WI38 (cell line): ENCODE measurements around the gene LDAH.

Experiments
- H3K4me3 ChIP-seq: 2 replicates; pipeline ENCODE4 v1.5.1; 2011; ENCODE audit warnings: low read depth, mild to moderate bottlenecking, control low read depth, low read length
- TF ChIP-seq, protein P1 (sequence below): IDR thresholded peaks from 2 replicates; pipeline ENCODE4 v1.5.1; 2012; ENCODE audit warnings: low read depth, mild to moderate bottlenecking, control low read depth, low read length

The LDAH gene

DNA sequence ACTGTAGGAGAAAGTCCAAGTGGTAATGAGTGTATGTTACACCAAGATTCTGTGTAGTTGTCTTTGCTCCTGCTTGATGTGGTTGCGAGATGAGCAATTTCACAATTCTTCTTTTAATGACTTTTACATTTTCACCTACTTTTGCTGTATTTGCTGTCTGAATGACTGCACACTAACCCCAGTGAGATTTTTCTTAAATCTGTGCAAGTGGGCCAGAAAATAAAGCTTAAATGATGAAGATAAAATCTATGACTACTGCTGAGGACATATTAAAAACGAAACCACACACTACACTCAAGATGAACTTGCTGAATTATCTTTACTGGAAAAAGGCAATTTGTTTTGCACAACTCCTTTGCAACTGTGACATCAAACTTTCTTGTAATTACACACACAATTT, 4.1 kb downstream of the LDAH start:
- H3K4me3 ChIP-seq, result no peak overlapping the region
- TF ChIP-seq, protein P1, sequence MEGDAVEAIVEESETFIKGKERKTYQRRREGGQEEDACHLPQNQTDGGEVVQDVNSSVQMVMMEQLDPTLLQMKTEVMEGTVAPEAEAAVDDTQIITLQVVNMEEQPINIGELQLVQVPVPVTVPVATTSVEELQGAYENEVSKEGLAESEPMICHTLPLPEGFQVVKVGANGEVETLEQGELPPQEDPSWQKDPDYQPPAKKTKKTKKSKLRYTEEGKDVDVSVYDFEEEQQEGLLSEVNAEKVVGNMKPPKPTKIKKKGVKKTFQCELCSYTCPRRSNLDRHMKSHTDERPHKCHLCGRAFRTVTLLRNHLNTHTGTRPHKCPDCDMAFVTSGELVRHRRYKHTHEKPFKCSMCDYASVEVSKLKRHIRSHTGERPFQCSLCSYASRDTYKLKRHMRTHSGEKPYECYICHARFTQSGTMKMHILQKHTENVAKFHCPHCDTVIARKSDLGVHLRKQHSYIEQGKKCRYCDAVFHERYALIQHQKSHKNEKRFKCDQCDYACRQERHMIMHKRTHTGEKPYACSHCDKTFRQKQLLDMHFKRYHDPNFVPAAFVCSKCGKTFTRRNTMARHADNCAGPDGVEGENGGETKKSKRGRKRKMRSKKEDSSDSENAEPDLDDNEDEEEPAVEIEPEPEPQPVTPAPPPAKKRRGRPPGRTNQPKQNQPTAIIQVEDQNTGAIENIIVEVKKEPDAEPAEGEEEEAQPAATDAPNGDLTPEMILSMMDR, result no peak

DNA sequence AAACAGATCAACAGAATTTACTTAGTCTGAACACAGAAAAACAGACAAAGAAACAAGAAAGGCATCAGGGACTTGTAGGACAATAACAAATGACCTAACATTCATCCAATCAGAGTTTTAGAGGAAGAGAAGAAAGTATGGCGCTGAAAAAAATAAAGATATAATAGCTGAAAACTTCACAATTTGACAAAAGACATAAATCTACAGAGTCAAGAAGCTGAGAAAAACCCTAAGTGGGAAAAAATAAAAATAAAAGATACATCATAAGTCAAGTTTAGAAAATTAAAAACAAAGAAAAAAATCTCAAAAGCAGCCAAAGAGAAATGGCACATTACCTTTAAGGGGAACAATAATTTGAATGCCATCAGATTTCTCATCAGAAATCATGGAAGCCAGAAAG, 7.7 kb downstream of the LDAH start:
- TF ChIP-seq, protein P1, result no peak
- H3K4me3 ChIP-seq, result no peak overlapping the region

DNA sequence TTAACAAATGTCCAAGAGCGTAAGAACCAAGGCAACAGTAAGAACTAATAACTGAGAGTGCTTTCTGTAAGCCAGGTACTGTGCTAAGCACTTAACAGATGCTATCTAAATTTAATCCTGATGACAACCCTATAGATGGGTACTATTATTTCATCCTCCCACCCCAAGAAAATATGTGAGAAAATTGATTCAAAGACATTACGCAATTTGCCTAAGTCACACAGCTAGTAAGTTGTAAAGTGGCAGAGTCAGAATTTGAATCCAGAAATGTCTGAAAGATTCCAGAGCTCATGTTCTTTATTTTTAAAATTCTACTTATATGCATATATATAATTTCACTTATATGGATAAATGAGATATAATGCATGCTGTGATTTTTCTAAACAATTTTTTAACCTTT, 10.1 kb downstream of the LDAH start:
- H3K4me3 ChIP-seq, result no peak overlapping the region
- TF ChIP-seq, protein P1, result no peak

DNA sequence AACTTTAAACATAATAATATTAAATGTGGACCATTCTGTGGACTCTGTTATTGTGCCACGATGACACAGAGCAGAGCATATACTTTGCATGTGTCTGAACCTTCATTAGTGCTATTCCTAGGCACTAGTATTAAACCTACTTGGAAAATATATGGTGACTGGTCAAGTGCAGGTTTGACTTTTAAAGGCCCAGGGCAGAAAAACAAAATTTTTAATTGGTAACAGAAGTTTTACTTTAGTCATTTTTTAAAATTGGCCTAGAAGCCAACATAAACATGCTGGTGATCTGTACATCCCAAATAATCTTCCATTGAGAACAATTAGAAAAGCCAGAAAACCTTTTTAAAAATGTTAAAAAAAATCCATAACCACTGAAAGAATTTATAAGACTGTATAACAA, 16.6 kb downstream of the LDAH start:
- TF ChIP-seq, protein P1, result no peak
- H3K4me3 ChIP-seq, result no peak overlapping the region

- TF ChIP-seq, protein P1, result no peak
- no peak overlapping the region for H3K4me3 ChIP-seq
Measured at GRCh38 chr2:20803974-20804373, 18.9 kb downstream of the LDAH start.

DNA sequence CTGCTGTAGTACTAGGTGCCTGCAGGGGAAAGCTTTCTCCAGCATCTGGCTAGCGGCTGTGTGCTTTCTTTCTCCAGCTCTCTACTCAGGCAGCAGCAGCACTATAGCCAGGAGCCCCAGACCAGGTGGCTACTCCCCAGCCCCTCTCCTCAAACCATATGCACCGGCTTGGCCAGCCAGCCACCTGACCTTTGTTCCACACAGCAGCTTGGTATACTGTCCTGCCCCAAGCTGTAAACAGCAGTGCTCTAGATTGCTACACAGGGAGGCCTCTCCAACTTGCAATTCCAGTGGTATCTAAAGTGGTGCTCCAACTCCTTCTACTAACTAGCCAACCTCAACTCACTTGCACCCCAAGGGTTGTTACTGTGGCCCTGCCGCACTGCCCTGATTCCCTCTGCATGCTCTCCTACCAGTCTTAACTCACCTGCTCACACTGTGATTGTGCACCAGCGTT, 19.6 kb downstream of the LDAH start:
- TF ChIP-seq, protein P1, result no peak
- H3K4me3 ChIP-seq, result no peak overlapping the region

DNA sequence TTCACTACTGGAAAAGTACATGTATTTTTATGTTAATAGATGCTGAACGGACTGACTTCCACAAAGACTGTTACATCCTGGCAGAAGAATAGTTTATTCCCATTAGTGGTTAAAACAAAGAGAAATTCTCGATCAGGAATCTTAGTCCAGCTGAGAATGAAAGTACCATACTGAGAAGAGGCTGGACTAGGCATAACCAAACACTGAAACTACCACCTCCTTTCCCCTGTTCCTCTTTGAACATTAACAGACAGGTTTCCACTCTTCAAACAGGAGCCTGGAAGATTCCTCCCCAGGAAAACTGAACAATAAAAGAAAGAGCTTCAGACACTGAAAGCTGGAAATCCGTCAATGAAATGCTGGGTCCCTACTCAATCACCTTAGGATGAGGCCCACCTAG, 25.8 kb downstream of the LDAH start:
- TF ChIP-seq, protein P1, result no peak
- no peak overlapping the region for H3K4me3 ChIP-seq
